GM12864 (cell line): ENCODE results near the gene IMMP2L.

Source experiments
- DNase-seq: peaks from one replicate; pipeline ENCODE4 v3.0.0-alpha.2; 2011; ENCODE audit warnings: low read depth
- H3K4me3 ChIP-seq: 2 replicates; pipeline ENCODE4 v1.5.1; 2011; ENCODE audit warnings: mild to moderate bottlenecking, low read depth, low read length, control low read depth
- CTCF ChIP-seq: IDR thresholded peaks from 2 replicates; pipeline ENCODE4 v1.5.1; 2011; ENCODE audit warnings: low read depth, mild to moderate bottlenecking, moderate library complexity, low read length, control low read depth, inconsistent platforms; ENCODE audit errors: missing control alignments

Gene IMMP2L

DNA sequence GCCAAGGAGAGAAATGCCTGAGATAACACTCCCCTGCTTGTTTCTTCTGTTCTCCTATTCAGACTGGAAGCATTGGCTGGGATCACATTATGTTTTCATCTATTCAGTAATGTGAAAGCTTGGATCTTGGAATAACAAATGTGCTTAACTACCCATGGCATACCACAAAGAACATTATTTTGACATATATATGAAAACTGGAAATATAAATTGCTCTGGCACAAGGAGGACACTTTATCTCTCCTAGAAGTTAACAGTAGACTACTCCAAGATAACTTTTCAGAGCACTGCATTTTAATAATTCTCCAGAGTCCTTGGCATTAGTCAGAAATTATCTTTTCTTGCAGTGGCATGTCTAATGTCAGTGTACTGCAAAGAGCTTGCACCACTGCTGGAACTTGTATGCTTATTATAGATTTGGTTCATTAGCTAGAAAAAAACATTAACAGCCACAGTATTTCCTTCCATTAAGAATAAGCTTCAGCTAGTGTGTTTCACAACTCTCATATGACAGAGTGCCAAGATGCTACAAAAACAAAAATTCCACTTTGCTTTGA, 640.6 kb downstream of the IMMP2L start:
- no peak for DNase-seq
- no peak for TF ChIP-seq CTCF
- no peak overlapping the region for H3K4me3 ChIP-seq

- H3K4me3 ChIP-seq = no peak overlapping the region
- TF ChIP-seq CTCF = no peak
- no peak for DNase-seq
Measured at GRCh38 chr7:110918949-110919548, 643.2 kb downstream of the IMMP2L start.

- TF ChIP-seq CTCF = no peak
- DNase-seq = no peak
Measured at GRCh38 chr7:110914263-110914662, 648.0 kb downstream of the IMMP2L start.

GRCh38 chr7:110911632-110912031, 650.7 kb downstream of the IMMP2L start:
- no peak for TF ChIP-seq CTCF
- H3K4me3 ChIP-seq = no peak overlapping the region
- no peak for DNase-seq

More at GRCh38 chr7:110914263-110914662, 648.0 kb downstream of the IMMP2L start:
- no peak overlapping the region for H3K4me3 ChIP-seq

- no peak for DNase-seq
- H3K4me3 ChIP-seq = no peak overlapping the region
- TF ChIP-seq CTCF = no peak
Measured at GRCh38 chr7:110909117-110909516, 653.2 kb downstream of the IMMP2L start.

GRCh38 chr7:110905773-110906566, 656.3 kb downstream of the IMMP2L start:
- TF ChIP-seq CTCF = no peak
- DNase-seq = no peak
- H3K4me3 ChIP-seq = no peak overlapping the region
